ENCODE measurements around the gene TESPA1. TPM values are rescaled to one million over a fixed set of nuclear protein-coding genes. Genes with fewer than 3 reads are reported as not detected.

The TESPA1 gene
- polyA plus RNA-seq, 1 donor from 2014 or later, result not detected

- no peak for TF ChIP-seq REST (IDR thresholded peaks at IDR 0.05; ENCODE audit: borderline replicate concordance)
- TF ChIP-seq POLR2AphosphoS5 (IDR thresholded peaks at IDR 0.05), result no peak
- no peak for TF ChIP-seq MXI1 (conservative IDR thresholded peaks at IDR 0.05; ENCODE audit: poor library complexity, severe bottlenecking)
- no peak for TF ChIP-seq SMC3 (conservative IDR thresholded peaks at IDR 0.05; ENCODE audit: poor library complexity)
Measured at GRCh38 chr12:54980341-54980740, 4.2 kb downstream of the TESPA1 start.

GRCh38 chr12:54977857-54978256 is 6.7 kb downstream of the TESPA1 start:
- Histone ChIP-seq H3K4me2 (ENCODE audit: low read length) (no peak overlapping the region), H2AFZ (ENCODE audit: low read depth, low read length) (no peak overlapping the region), H3K4me3 (ENCODE audit: low read length) (no peak overlapping the region), H3K79me2 (replicated peaks; ENCODE audit: insufficient read depth, low read length) (no peaks in the 10 kb centered on the region), H3K9me2 (ENCODE audit: insufficient read depth, low read length) (no peaks in the 10 kb centered on the region), H3K9me3 (ENCODE audit: low read length) (no peaks in the 10 kb centered on the region), H3F3A (ENCODE audit: insufficient read depth, low read length, poor library complexity, severe bottlenecking) (no peaks in the 10 kb centered on the region), H3K36me3 (ENCODE audit: insufficient read depth, low read length) (no peaks in the 10 kb centered on the region), H4K20me1 (ENCODE audit: insufficient read depth) (no peaks in the 10 kb centered on the region), H3K27ac (ENCODE audit: low read length) (no peak overlapping the region), H3K27me3 (ENCODE audit: insufficient read depth, low read depth, low read length) (no peaks in the 10 kb centered on the region), H3K9ac (ENCODE audit: low read length) (no peak overlapping the region)
- TF ChIP-seq CTCF (IDR thresholded peaks at IDR 0.05; ENCODE audit: poor library complexity, severe bottlenecking) (no peak), REST (IDR thresholded peaks at IDR 0.05; ENCODE audit: borderline replicate concordance) (no peak), RAD21 (conservative IDR thresholded peaks at IDR 0.05) (no peak), EZH2 (IDR thresholded peaks at IDR 0.05; ENCODE audit: borderline replicate concordance, insufficient read depth, low read length, poor library complexity, severe bottlenecking) (no peak), TAF1 (IDR thresholded peaks at IDR 0.05; ENCODE audit: low read depth) (no peak), SMC3 (conservative IDR thresholded peaks at IDR 0.05; ENCODE audit: poor library complexity) (no peak), EP300 (conservative IDR thresholded peaks at IDR 0.05; ENCODE audit: poor library complexity, severe bottlenecking) (no peak), MXI1 (conservative IDR thresholded peaks at IDR 0.05; ENCODE audit: poor library complexity, severe bottlenecking) (no peak), POLR2AphosphoS5 (IDR thresholded peaks at IDR 0.05) (no peak)

More at GRCh38 chr12:54980341-54980740, 4.2 kb downstream of the TESPA1 start:
- Histone ChIP-seq H3K9me2 (ENCODE audit: insufficient read depth, low read length) (no peaks in the 10 kb centered on the region), H3F3A (ENCODE audit: insufficient read depth, low read length, poor library complexity, severe bottlenecking) (no peaks in the 10 kb centered on the region), H2AFZ (ENCODE audit: low read depth, low read length) (no peak overlapping the region), H4K20me1 (ENCODE audit: insufficient read depth) (no peaks in the 10 kb centered on the region), H3K9me3 (ENCODE audit: low read length) (no peaks in the 10 kb centered on the region), H3K4me2 (ENCODE audit: low read length) (no peak overlapping the region), H3K27me3 (ENCODE audit: insufficient read depth, low read depth, low read length) (no peaks in the 10 kb centered on the region), H3K4me3 (ENCODE audit: low read length) (no peak overlapping the region), H3K79me2 (replicated peaks; ENCODE audit: insufficient read depth, low read length) (no peaks in the 10 kb centered on the region), H3K27ac (ENCODE audit: low read length) (no peak overlapping the region), H3K9ac (ENCODE audit: low read length) (no peak overlapping the region), H3K36me3 (ENCODE audit: insufficient read depth, low read length) (no peaks in the 10 kb centered on the region)

All from neural cell (in vitro differentiated cells).